ENCODE measurements around the gene TBC1D2B.

GRCh38 chr15:78101423-78102105, 24.1 kb upstream of the TBC1D2B start:
- TF ChIP-seq CTCF (IDR thresholded peaks at IDR 0.05) (no peak), EP300 (IDR thresholded peaks at IDR 0.05) (no peak), POLR2A (IDR thresholded peaks at IDR 0.05; ENCODE audit: low read depth) (no peak), POLR2AphosphoS5 (IDR thresholded peaks at IDR 0.05) (no peak)

Measured in esophagus muscularis mucosa (tissue), 4 donors.